NCI-H2196 treated with DMSO at 0.1 percent for 48 hours (cell line): ENCODE results near the gene CYB5D1.

Experiments
- DNase-seq: peaks from one replicate; lab custom pipeline; 2025; ENCODE audit not compliant: unreplicated experiment; lab: John Stamatoyannopoulos, UW

CYB5D1 gene

GRCh38 chr17:7833795-7834541 is 23.8 kb upstream of the CYB5D1 start, which contains the start of gene KDM6B:
Gene KDM6B, plus strand, starts transcription at chr17:7834217. Its CDS starts 11,338 bp downstream, at chr17:7845555.
- DNase-seq = peak; percentile 44

- no peak for DNase-seq
Observed at GRCh38 chr17:7834542-7834956, 23.3 kb upstream of the CYB5D1 start.

GRCh38 chr17:7834957-7835813 is 22.6 kb upstream of the CYB5D1 start:
- peak; percentile 92 for DNase-seq

GRCh38 chr17:7835814-7836595 is 21.8 kb upstream of the CYB5D1 start:
- DNase-seq = peak; percentile 17

- peak; percentile 85 for DNase-seq
Observed at GRCh38 chr17:7836596-7837407, 21.0 kb upstream of the CYB5D1 start.

GRCh38 chr17:7837408-7838088 is 20.3 kb upstream of the CYB5D1 start:
- no peak for DNase-seq

GRCh38 chr17:7838090-7839075 is 19.4 kb upstream of the CYB5D1 start:
- DNase-seq = no peak

- no peak for DNase-seq
Observed at GRCh38 chr17:7839190-7839875, 18.5 kb upstream of the CYB5D1 start.

- DNase-seq = no peak
Observed at GRCh38 chr17:7839876-7840261, 17.9 kb upstream of the CYB5D1 start.

GRCh38 chr17:7840441-7840840 is 17.4 kb upstream of the CYB5D1 start:
- no peak for DNase-seq

- DNase-seq = no peak
Observed at GRCh38 chr17:7840875-7841274, 16.9 kb upstream of the CYB5D1 start.

GRCh38 chr17:7841396-7841914 is 16.3 kb upstream of the CYB5D1 start:
- no peak for DNase-seq

GRCh38 chr17:7841915-7842379 is 15.9 kb upstream of the CYB5D1 start:
- DNase-seq = peak; percentile 69

GRCh38 chr17:7842380-7843256 is 15.2 kb upstream of the CYB5D1 start:
- no peak for DNase-seq

- no peak for DNase-seq
Observed at GRCh38 chr17:7843257-7843535, 14.6 kb upstream of the CYB5D1 start.

GRCh38 chr17:7843536-7844291 is 14.1 kb upstream of the CYB5D1 start:
- DNase-seq = peak; percentile 37
